ENCODE results near the gene CHST2. TPM values are rescaled to one million over a fixed set of nuclear protein-coding genes. Genes with fewer than 3 reads are reported as not detected.

The CHST2 gene
- total RNA-seq, 1 donor from 2014 or later, result 1.7 TPM

- DNase-seq (no peak), ATAC-seq (ENCODE audit: poor library complexity) (no peak)
- intact Hi-C loops (cut with DNase I), result no loop called here
Measured at GRCh38 chr3:143090976-143091837, 28.4 kb upstream of the CHST2 start.

- no peak for ATAC-seq (ENCODE audit: poor library complexity)
- intact Hi-C loops (cut with DNase I), result no loop called here
- DNase-seq, result no peak
Measured at GRCh38 chr3:143092191-143092590, 27.4 kb upstream of the CHST2 start.

GRCh38 chr3:143095813-143096212 lies 23.8 kb upstream of the CHST2 start:
- intact Hi-C loops (cut with DNase I), result no loop called here
- DNase-seq (no peak), ATAC-seq (ENCODE audit: poor library complexity) (no peak)

- DNase-seq (no peak), ATAC-seq (ENCODE audit: poor library complexity) (no peak)
- intact Hi-C loops (cut with DNase I), result no loop called here
Measured at GRCh38 chr3:143098032-143098764, 21.4 kb upstream of the CHST2 start.

GRCh38 chr3:143099210-143099609 lies 20.4 kb upstream of the CHST2 start:
- no peak for DNase-seq
- no peak for ATAC-seq (ENCODE audit: poor library complexity)
- intact Hi-C loops (cut with DNase I), result no loop called here

GRCh38 chr3:143099690-143100089 lies 19.9 kb upstream of the CHST2 start:
- intact Hi-C loops (cut with DNase I), result no loop called here
- ATAC-seq (ENCODE audit: poor library complexity), result no peak
- DNase-seq, result no peak

GRCh38 chr3:143100451-143100850 lies 19.1 kb upstream of the CHST2 start:
- intact Hi-C loops (cut with DNase I), result no loop called here
- ATAC-seq (ENCODE audit: poor library complexity) (no peak), DNase-seq (no peak)

GRCh38 chr3:143101792-143102381 lies 17.7 kb upstream of the CHST2 start:
- DNase-seq (no peak), ATAC-seq (ENCODE audit: poor library complexity) (no peak)
- intact Hi-C loops (cut with DNase I), result no loop called here

GRCh38 chr3:143103652-143104051 lies 15.9 kb upstream of the CHST2 start:
- DNase-seq (no peak), ATAC-seq (ENCODE audit: poor library complexity) (no peak)
- intact Hi-C loops (cut with DNase I), result no loop called here

GRCh38 chr3:143105170-143105569 lies 14.4 kb upstream of the CHST2 start:
- ATAC-seq (ENCODE audit: poor library complexity), result no peak
- intact Hi-C loops (cut with DNase I), result no loop called here
- DNase-seq, result no peak

GRCh38 chr3:143109861-143110260 lies 9.7 kb upstream of the CHST2 start:
- intact Hi-C loops (cut with DNase I), result no loop called here
- ATAC-seq (ENCODE audit: poor library complexity), result no peak

GRCh38 chr3:143110371-143110770 lies 9.2 kb upstream of the CHST2 start:
- intact Hi-C loops (cut with DNase I), result no loop called here
- ATAC-seq (ENCODE audit: poor library complexity) (no peak), DNase-seq (no peak)

More at GRCh38 chr3:143109861-143110260, 9.7 kb upstream of the CHST2 start:
- no peak for DNase-seq

GRCh38 chr3:143118630-143119008 lies 952 bp upstream of the CHST2 start:
- DNase-seq, result no peak
- intact Hi-C loops (cut with DNase I), result no loop called here
- no peak for ATAC-seq (ENCODE audit: poor library complexity)

- DNase-seq, result peak; percentile 48
- peak; percentile 22 for ATAC-seq (ENCODE audit: poor library complexity)
- intact Hi-C loops (cut with DNase I), result no loop called here
Measured at GRCh38 chr3:143119974-143120715, 574 bp downstream of the CHST2 start.

GRCh38 chr3:143120716-143121240 lies 1.2 kb downstream of the CHST2 start:
- DNase-seq, result peak; percentile 41
- ATAC-seq (ENCODE audit: poor library complexity), result peak; percentile 11
- intact Hi-C loops (cut with DNase I), result no loop called here

GRCh38 chr3:143121241-143122088 lies 1.9 kb downstream of the CHST2 start:
- intact Hi-C loops (cut with DNase I), result no loop called here
- DNase-seq, result peak; percentile 65
- peak; percentile 8 for ATAC-seq (ENCODE audit: poor library complexity)

- intact Hi-C loops (cut with DNase I), result no loop called here
- no peak for DNase-seq
- ATAC-seq (ENCODE audit: poor library complexity), result no peak
Measured at GRCh38 chr3:143122089-143122430, 2.5 kb downstream of the CHST2 start.

All from Right ventricle myocardium superior (tissue), 1 donor.